CD4-positive, alpha-beta T cell treated with Interleukin-15 for 1 hour (primary cell): Measurements from ENCODE around the gene ALPP.
"Not testable (repeated sequence)": the region's sequence is repeated elsewhere in the genome, so short reads cannot be mapped to it uniquely, and the experiment has no call there.

Experiments used
- DNase-seq: peaks from one replicate; pipeline ENCODE4 v3.0.0-alpha.2; 2020

The ALPP gene

GRCh38 chr2:232382331-232383225 lies 4.0 kb downstream of the ALPP start:
- DNase-seq, result no peak

GRCh38 chr2:232384466-232384865 lies 5.9 kb downstream of the ALPP start:
- DNase-seq, result no peak

GRCh38 chr2:232385058-232385457 lies 6.5 kb downstream of the ALPP start:
- DNase-seq, result not testable (repeated sequence)

- DNase-seq, result no peak
Measured at GRCh38 chr2:232385660-232386489, 7.3 kb downstream of the ALPP start.

GRCh38 chr2:232386490-232386739 lies 7.9 kb downstream of the ALPP start:
- DNase-seq, result no peak

- DNase-seq, result no peak
Measured at GRCh38 chr2:232386740-232387450, 8.3 kb downstream of the ALPP start.

- no peak for DNase-seq
Measured at GRCh38 chr2:232387451-232388171, 9.1 kb downstream of the ALPP start.

GRCh38 chr2:232388324-232388891 lies 9.9 kb downstream of the ALPP start:
- no peak for DNase-seq

- no peak for DNase-seq
Measured at GRCh38 chr2:232389327-232389726, 10.8 kb downstream of the ALPP start.

- DNase-seq, result no peak
Measured at GRCh38 chr2:232390661-232391060, 12.1 kb downstream of the ALPP start.

- no peak for DNase-seq
Measured at GRCh38 chr2:232393556-232393955, 15.0 kb downstream of the ALPP start.

- not testable (repeated sequence) for DNase-seq
Measured at GRCh38 chr2:232394431-232394830, 15.9 kb downstream of the ALPP start.

GRCh38 chr2:232395586-232395985 lies 17.0 kb downstream of the ALPP start:
- DNase-seq, result no peak

GRCh38 chr2:232396683-232397082 lies 18.1 kb downstream of the ALPP start:
- no peak for DNase-seq

GRCh38 chr2:232398293-232399034 lies 19.9 kb downstream of the ALPP start:
- no peak for DNase-seq

- DNase-seq, result no peak
Measured at GRCh38 chr2:232400256-232401015, 21.9 kb downstream of the ALPP start.

- no peak for DNase-seq
Measured at GRCh38 chr2:232402518-232402917, 24.0 kb downstream of the ALPP start.

GRCh38 chr2:232405943-232406510 lies 27.5 kb downstream of the ALPP start:
- DNase-seq, result no peak

- DNase-seq, result no peak
Measured at GRCh38 chr2:232406556-232407310, 28.2 kb downstream of the ALPP start, which contains the start of gene ALPG. Gene ALPG, plus strand, starts transcription at chr2:232406844. Its CDS starts 51 bp downstream, at chr2:232406895.
